IPS-18c (cell line): ENCODE measurements around the gene TUBB6.

ENCODE experiments used
- H3K4me3 ChIP-seq: 2 replicates; pipeline ENCODE4 v1.7.0; 2013; ENCODE audit warnings: low read depth, mild to moderate bottlenecking, low read length, moderate library complexity; ENCODE audit not compliant: insufficient read depth
- H3K9me3 ChIP-seq: one replicate; pipeline ENCODE4 v1.6.1; 2013; ENCODE audit warnings: mild to moderate bottlenecking, low read length, moderate library complexity; ENCODE audit not compliant: control insufficient read depth, insufficient read depth

TUBB6 gene

GRCh38 chr18:12347895-12348294 is 39.9 kb downstream of the TUBB6 start:
- no peaks in the 10 kb centered on the region for H3K9me3 ChIP-seq
- H3K4me3 ChIP-seq, result no peak overlapping the region

- Histone ChIP-seq H3K9me3 (no peaks in the 10 kb centered on the region), H3K4me3 (no peak overlapping the region)
These were observed 44.1 kb downstream of the TUBB6 start for GRCh38 chr18:12352188-12352587.

GRCh38 chr18:12359515-12359927 is 51.5 kb downstream of the TUBB6 start:
- Histone ChIP-seq H3K9me3 (no peaks in the 10 kb centered on the region), H3K4me3 (no peak overlapping the region)

- H3K4me3 ChIP-seq, result no peak overlapping the region
- H3K9me3 ChIP-seq, result no peaks in the 10 kb centered on the region
These were observed 53.8 kb downstream of the TUBB6 start for GRCh38 chr18:12361770-12362378.

- no peak overlapping the region for H3K4me3 ChIP-seq
- H3K9me3 ChIP-seq, result no peaks in the 10 kb centered on the region
These were observed 54.6 kb downstream of the TUBB6 start for GRCh38 chr18:12362473-12363174.

GRCh38 chr18:12366379-12366778 is 58.3 kb downstream of the TUBB6 start:
- no peak overlapping the region for H3K4me3 ChIP-seq

GRCh38 chr18:12366784-12367183 is 58.7 kb downstream of the TUBB6 start:
- no peak overlapping the region for H3K4me3 ChIP-seq
- no peaks in the 10 kb centered on the region for H3K9me3 ChIP-seq

More at GRCh38 chr18:12366379-12366778, 58.3 kb downstream of the TUBB6 start:
- H3K9me3 ChIP-seq, result no peaks in the 10 kb centered on the region

- Histone ChIP-seq H3K4me3 (no peak overlapping the region), H3K9me3 (no peaks in the 10 kb centered on the region)
These were observed 61.2 kb downstream of the TUBB6 start for GRCh38 chr18:12369211-12369610.

- H3K4me3 ChIP-seq, result no peak overlapping the region
- no peaks in the 10 kb centered on the region for H3K9me3 ChIP-seq
These were observed 63.5 kb downstream of the TUBB6 start for GRCh38 chr18:12371590-12371989.

GRCh38 chr18:12372406-12372805 is 64.4 kb downstream of the TUBB6 start:
- Histone ChIP-seq H3K9me3 (no peaks in the 10 kb centered on the region), H3K4me3 (no peak overlapping the region)

- Histone ChIP-seq H3K4me3 (no peak overlapping the region), H3K9me3 (no peaks in the 10 kb centered on the region)
These were observed 65.2 kb downstream of the TUBB6 start for GRCh38 chr18:12373116-12373770.

- no peaks in the 10 kb centered on the region for H3K9me3 ChIP-seq
- H3K4me3 ChIP-seq, result no peak overlapping the region
These were observed 65.7 kb downstream of the TUBB6 start for GRCh38 chr18:12373771-12374116.

GRCh38 chr18:12374401-12374800 is 66.4 kb downstream of the TUBB6 start:
- H3K9me3 ChIP-seq, result no peaks in the 10 kb centered on the region
- no peak overlapping the region for H3K4me3 ChIP-seq
